ENCODE measurements around the gene GMCL2.

- TF ChIP-seq CTCF (conservative IDR thresholded peaks at IDR 0.05; ENCODE audit: low read depth, low read length), result no peak
- TF ChIP-seq EZH2 (IDR thresholded peaks at IDR 0.05; ENCODE audit: low read length, unreplicated experiment), result no peak
- no peak for TF ChIP-seq EZH2phosphoT487 (IDR thresholded peaks at IDR 0.05; ENCODE audit: borderline replicate concordance, low read length)
Observed at GRCh38 chr5:178137991-178138390, 49.2 kb downstream of the GMCL2 start.
